GM21390 (cell line): ENCODE results near the gene ZBTB47.

Experiments used
- ATAC-seq: cut with Tn5 transposase; IDR thresholded peaks from one replicate; pipeline ENCODE4 v1.9.1; 2021; ENCODE audit not compliant: unreplicated experiment

Gene ZBTB47

GRCh38 chr3:42684632-42685362 is 31.3 kb downstream of the ZBTB47 start:
- no peak for ATAC-seq

DNA sequence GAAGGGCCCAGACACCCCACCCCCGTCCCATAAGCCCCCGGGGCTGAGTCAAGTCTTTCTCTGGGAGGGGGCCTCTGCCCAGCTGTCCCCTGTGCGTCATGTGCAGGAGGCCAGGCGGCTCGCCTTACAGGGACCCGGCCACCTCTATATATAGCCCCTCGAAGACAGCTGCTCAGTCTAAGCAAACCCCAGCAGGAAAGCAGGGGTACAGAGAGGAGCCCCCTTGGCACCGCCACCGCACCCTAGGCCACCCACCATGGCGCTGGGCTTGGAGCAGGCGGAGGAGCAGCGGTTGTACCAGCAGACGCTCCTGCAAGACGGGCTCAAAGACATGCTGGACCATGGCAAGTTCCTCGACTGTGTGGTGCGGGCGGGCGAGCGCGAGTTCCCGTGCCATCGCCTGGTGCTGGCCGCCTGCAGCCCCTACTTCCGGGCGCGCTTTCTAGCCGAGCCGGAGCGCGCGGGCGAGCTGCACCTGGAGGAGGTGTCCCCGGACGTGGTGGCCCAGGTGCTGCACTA is 31.9 kb downstream of the ZBTB47 start, which contains the start of gene KLHL40:
Gene KLHL40, plus strand, starts transcription at position 175 of the 519 bp plus-strand sequence. Its CDS starts 82 bp downstream, at position 257.
- ATAC-seq: no peak

- ATAC-seq: no peak
Measured at GRCh38 chr3:42685891-42686820, 32.7 kb downstream of the ZBTB47 start.

- no peak for ATAC-seq
Measured at GRCh38 chr3:42686832-42687650, 33.5 kb downstream of the ZBTB47 start.

GRCh38 chr3:42688016-42688415 is 34.5 kb downstream of the ZBTB47 start:
- ATAC-seq: no peak

- no peak for ATAC-seq
Measured at GRCh38 chr3:42688487-42689420, 35.3 kb downstream of the ZBTB47 start.

DNA sequence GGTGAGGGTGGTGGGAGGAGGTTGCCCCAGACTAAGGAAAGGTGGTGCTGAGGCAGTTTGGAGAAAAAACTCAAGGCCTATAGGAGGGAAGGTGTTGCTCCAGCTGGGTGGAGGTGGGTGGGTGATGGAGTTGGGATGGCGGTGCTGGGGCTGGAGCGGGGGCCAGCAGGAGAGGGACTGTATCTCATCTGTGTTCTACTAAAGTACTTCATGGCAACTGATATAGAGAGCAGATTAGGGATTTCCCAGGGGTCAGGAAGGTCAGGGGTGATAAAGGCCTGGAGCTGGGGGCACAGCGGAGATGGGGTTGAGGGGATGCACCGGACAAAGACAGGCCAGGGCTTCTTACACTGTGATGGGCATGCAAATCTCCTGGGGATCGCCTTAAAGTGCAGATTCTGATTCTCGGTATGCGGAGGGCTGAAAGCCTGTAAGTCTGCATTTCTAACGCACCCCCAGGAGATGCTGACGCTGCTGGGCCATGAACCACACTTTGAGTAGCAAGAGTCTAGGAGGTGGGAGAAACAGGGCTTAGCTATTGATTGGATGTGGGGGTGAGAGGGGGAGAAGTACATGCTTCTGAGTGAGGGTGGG is 36.0 kb downstream of the ZBTB47 start:
- no peak for ATAC-seq

GRCh38 chr3:42690191-42690590 is 36.7 kb downstream of the ZBTB47 start:
- ATAC-seq: no peak

GRCh38 chr3:42690766-42691680 is 37.5 kb downstream of the ZBTB47 start:
- ATAC-seq: no peak

DNA sequence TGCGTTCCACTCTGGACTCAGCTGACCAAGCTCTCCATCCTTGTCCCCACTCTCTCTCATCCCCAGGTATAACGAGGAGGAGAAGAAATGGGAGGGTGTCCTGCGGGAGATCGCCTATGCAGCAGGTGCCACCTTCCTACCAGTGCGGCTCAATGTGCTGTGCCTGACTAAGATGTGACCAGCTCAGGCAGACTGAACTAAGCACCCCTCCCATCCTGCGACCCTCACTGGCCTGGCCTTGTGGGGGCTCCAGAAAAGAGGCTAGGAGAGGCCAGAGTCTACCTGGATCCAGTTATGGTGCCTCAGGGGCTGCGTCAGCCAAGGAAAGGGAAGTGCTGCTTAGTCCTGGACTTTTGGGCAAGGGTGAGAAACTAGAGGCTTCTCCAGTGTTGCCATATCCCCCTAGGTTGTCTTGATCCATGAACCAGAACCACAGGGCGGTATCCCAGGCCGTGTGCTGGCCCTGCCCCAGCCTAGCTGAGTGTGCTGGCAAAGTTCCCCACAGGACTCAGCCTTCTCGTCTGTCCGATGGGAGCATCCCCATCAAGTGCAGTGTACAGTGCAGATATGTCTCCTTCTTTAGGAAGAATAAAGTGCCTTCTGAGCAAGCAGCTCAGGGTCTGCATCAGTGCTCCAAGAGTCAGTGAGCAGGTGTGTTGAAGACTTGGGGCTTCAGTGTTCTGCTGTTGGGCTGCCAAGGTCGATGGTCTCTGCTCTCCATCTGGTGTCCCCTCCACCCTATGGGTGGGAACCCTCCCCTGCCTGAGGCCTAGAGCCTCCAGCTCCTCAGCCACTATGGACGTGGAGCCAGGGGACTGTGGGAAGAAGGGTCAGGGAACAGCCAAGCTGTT is 38.5 kb downstream of the ZBTB47 start:
- no peak for ATAC-seq

GRCh38 chr3:42692667-42693529 is 39.4 kb downstream of the ZBTB47 start:
- ATAC-seq: no peak

DNA sequence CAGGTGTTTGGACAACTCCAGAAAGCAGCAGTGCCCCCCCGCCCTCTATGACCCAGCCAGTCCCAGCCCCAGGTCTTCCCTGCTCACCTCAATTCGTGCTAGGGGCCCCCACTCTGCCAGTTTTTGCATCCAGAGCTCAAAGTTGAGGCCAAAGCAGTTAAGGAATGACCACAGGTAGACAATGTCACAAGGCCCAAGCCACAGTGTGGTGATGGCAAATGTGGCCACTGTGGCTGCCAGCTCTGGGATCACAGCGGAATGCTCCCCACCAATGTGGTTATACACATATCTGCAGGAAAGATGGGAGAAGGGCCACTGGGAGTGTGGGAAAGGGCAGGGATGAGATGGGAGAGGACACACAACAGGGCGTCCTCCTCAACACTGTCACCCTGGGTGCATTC is 40.0 kb downstream of the ZBTB47 start:
- no peak for ATAC-seq

DNA sequence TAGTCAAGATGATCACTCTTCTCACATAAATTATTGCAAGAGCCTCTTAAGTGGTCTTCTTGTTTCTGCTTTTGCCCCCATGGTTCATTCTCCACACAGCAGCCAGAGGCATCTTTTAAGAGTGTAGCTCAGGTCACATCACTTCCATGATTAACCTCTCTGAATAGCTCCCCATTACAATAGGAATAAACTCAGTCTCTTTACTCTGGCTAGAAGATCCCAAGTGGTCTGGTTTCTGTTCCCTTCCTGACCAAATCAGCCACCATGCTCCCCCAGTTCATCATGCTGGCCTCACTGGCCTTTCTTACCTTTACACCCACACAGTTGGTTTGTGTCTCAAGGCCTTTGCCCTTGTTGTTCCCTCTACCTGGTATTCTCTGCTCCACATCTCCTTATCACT is 40.9 kb downstream of the ZBTB47 start:
- no peak for ATAC-seq

DNA sequence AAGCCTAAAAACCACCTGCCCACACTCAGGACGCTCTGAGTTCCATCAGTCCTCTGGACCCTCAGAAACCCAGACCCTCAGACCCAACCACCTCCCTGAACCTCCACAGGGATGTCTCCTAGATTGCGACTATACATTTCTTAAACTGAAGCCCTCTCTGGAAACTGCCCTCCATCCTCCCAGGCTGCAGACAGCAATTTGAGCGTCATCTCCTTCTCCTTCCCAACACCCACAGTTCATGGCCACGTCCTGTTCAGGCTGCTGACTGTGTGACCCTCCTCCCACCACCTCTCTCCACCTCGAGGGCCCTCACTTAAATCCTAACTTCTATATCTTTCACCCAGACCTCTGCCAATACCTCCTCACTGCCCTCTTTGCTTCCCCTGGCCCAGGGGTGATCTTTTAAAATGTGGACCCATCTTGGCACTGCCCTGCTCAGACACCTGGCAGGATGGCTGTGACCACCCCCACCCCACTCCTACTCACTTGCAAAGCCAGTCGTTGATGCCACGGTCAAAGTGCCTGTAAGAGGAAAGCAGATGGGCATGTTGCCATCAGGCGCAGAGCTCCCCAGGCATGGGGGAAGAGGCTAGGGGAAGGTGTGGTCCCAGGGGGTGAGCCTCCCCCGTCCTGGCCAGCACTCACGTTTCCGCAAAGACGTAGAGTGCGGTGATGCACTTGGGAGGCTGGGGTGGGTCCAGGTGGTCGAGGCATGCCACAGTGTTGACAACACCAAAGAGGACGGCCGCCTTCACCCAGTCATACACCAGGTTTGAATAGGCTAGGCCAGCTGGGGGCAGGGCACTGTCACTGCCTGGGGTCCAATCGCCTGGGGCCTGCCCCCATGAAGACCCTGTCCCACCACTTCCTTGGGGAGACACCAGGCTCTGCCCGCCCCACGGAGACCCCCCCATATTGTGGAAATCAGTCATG is 43.1 kb downstream of the ZBTB47 start:
- ATAC-seq: no peak

DNA sequence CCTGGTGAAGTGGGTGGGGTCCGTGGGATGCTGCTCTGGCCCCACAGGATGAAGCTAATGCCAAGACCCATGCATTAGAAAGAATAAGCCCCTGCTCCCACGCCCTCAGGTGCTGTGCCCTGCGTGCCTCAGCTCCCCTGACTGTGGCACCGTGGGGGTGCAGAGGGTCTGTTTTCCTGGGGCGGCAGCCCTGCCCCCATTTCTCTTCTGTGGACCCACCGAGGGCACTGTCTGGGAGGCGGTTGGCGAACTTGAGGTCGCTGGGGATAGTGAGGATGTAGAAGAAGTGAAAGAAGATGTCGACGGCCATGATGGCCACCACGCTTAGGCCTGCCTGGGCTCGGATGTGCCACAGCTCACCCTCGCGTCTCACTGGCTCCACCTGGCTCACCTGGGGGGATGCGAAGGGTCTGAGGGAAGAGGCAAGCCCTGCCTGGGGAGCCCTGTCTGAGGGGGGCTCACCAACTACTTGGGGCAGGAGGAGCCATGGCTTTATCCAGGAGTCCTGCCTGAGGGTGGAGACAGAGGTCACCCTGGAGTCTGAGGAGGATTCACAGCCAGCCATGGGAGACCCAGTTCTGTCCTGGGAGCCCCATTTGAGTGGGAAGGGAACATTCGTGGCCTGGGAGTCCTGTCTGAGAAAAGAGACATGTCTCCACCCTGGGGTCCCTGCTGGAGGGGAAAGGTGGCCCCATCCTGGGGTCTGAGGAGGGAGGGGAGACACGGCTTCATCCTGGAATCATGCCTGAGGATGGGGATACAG is 44.0 kb downstream of the ZBTB47 start:
- ATAC-seq: no peak
